CD4-positive, alpha-beta T cell treated with Interferon alpha-2 for 1 hour (primary cell): ENCODE results near the gene NEB.

Experiments used
- DNase-seq, 2 donors: peaks; one replicate each; pipeline ENCODE4 v3.0.0-alpha.2; 2020 to 2022

Gene NEB

GRCh38 chr2:151549191-151549590, 185.1 kb downstream of the NEB start:
- DNase-seq = no peak

DNA sequence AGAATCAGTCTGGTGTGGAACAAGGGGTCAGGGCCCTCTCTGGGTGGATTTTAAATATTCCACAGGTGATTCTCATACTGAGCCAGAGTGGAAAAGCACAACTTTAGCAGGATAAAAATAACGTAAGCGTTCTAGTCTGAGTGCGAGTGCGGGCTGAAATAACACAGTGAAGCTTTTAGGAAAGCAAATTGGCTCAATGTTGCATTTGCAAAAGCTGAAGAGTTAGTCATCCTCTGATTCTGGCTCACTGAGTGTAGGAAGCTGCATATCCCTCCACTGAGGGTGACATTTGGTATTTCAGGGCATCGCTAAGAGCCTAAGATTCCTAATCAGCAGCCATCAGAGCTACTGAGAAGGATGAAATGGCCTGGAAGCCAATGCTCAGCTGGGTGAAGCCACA, 189.8 kb downstream of the NEB start:
- DNase-seq = no peak

GRCh38 chr2:151543876-151544275, 190.4 kb downstream of the NEB start:
- DNase-seq = no peak

- no peak for DNase-seq
Measured at GRCh38 chr2:151534001-151534400, 200.3 kb downstream of the NEB start.

GRCh38 chr2:151533127-151533526, 201.1 kb downstream of the NEB start:
- no peak for DNase-seq

DNA sequence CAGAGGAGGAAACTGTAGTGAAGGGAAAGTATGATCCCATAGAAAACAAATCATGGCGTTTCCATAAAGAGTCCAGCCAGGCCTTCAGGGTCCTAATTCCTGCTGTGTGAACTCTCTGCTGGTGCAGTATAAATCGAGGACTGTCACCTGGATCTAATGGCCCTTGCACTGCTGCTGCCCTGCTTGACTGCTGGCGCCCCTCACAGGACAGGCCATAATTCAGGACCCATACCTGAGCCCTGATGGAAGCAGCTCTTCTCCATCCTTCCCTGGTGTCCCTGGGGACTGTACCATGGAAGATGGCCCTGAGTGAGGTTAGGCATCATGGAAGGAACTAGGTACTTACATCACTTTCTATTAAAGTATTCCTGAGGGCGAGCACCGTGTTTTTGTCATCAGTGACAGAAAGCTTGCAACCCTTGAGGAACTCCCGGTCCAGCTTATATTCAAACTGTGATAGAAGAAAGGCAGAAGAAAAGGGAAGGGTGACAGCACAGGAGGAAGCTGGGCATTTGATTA, 207.6 kb downstream of the NEB start:
- no peak for DNase-seq

- peak in 1 of 2 donors; percentile 18 for DNase-seq
Measured at GRCh38 chr2:151525821-151526373, 208.4 kb downstream of the NEB start.

- DNase-seq = no peak
Measured at GRCh38 chr2:151523850-151524249, 210.4 kb downstream of the NEB start.

- DNase-seq = no peak
Measured at GRCh38 chr2:151522556-151522955, 211.7 kb downstream of the NEB start.

- DNase-seq = no peak
Measured at GRCh38 chr2:151520976-151521375, 213.3 kb downstream of the NEB start.

DNA sequence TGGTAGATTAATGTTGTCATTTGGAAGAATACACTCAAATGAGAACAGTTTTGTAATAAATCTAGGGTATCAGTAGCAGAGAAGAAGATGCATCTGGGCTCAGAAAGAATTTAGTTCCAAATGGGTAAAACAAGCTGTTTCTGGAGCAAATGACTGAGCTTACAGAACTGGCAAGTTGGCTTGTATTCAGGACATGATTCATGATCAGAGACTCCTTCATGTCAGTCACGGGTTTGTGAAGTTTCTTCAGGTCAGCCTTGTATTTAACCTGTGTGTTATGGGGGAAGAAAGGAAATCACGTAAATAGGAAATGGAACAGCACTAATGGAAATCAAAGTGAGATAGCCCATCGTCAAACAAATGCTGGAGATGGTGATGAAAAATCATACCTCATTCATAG, 215.5 kb downstream of the NEB start:
- no peak for DNase-seq

DNA sequence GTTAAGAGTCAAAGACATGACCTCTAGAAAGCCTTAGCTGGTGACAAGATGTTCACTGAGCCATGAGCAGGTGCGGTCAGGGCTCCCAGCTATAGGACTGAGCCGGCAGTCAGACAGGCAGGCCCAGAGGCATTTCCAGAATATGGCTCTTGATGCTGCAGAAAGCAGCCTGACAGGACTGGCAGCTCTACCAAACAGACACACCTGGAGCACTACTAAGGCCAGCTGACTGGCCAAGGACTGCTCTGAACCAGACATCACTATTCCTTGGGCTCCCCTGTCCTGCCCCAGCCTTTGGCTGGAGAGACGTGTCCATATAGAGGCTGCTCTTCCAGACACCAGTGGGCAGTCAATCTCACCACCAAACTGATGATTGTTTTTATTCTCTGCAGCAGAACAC, 225.8 kb downstream of the NEB start:
- no peak for DNase-seq

- DNase-seq = no peak
Measured at GRCh38 chr2:151506170-151506569, 228.1 kb downstream of the NEB start.

DNA sequence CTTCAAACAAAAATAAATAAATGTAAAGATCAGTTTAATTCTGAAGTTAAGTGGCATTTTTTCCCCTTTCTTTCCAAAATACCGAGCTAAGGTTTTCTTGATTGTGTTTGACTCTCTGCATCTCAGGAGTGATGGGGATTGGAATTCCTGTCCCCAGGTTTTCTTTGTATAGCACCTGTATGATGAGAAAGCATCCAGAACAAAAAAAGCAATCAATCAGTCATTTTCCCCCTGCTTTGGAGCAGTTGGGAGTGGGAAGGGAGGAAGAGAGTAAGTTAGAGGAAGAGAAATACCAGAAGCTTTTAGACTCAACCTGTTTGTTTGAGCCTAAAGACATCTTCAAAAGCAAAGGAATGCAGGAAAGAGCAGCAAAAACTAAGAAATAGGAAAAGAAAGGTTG, 236.1 kb downstream of the NEB start:
- DNase-seq = no peak

GRCh38 chr2:151491496-151491895, 242.8 kb downstream of the NEB start:
- DNase-seq = no peak

- no peak for DNase-seq
Measured at GRCh38 chr2:151490276-151490675, 244.0 kb downstream of the NEB start.

- no peak for DNase-seq
Measured at GRCh38 chr2:151486053-151486452, 248.2 kb downstream of the NEB start.

DNA sequence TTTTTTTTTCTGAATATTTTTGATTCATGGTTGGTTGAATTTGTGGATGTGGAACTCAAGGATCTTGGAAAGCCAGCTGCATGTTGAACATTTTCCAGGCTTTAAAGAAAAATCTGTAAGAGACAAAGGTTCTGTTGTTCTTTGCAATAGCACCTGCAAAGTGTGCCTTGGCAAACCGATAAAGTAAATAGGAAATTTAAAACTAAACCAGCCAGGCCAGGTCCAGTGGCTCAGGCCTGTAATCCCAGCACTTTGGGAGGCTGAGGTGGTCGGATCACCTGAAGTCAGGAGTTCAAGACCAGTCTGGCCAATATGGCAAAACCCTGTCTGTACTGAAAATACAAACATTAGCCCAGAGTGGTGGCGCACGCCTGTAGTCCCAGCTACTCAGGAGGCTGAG, 250.2 kb downstream of the NEB start:
- DNase-seq = no peak

- no peak for DNase-seq
Measured at GRCh38 chr2:151483546-151483945, 250.7 kb downstream of the NEB start.

DNA sequence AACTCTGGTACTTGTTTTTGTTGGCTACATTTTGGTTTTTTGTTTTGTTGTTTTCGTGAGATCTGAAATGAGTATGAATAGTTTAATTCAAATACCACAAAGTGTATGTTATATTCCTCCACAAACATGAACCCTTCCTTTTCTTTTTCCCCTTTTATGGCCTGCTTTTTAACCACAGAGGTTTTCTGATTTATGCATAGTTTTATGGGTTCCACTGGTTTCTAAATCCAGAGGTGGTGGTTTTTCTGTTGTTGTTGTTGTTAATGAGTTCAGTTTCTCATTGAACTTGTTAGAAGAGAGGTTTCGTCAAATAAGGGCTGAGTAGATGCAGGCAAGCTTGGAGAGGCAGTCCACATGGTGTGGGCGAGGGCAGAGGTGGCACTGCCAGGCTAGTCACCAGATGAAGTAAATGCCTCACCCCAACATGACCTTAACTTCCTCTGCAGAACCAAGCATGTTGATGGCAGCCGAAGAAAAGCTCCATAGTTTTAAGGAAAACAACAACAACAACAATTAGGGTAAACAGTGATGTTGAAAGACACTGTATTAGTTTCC, 252.0 kb downstream of the NEB start:
- no peak for DNase-seq

DNA sequence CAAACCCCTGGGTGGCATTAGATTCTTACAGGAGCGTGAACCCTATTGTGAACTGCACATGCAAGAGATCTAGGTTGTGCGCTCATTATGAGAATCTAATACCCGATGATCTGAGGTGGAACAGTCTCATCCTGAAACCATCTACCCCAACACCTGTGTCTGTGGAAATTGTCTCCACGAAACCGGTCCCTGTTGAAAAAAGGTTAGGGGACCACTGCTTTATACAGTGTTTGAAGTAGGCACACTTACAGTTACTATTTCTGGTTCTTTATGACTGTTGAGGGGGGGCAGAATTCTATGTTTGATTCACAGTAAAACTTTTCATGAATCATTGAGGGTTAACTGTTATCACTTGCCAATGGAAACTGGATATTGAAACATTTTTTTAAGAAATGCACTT, 252.5 kb downstream of the NEB start:
- DNase-seq = no peak

DNA sequence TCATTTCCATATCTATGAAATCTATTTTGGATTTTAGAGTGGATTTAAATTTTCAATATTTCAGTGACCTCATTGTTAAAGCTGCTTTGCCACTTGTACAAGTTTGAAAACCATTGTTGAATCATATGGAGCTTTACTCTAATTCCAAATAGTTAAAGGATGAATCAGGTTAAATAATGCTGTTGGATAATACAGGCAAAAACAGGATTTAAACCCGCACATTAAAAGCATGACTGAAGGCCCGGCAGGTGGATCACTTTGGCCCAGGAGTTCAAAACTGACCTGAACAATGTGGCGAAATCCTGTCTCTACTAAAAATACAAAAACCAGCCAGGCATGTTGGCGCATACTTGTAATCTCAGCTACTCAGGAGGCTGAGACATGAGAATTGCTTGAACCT, 256.3 kb downstream of the NEB start:
- DNase-seq = no peak

DNA sequence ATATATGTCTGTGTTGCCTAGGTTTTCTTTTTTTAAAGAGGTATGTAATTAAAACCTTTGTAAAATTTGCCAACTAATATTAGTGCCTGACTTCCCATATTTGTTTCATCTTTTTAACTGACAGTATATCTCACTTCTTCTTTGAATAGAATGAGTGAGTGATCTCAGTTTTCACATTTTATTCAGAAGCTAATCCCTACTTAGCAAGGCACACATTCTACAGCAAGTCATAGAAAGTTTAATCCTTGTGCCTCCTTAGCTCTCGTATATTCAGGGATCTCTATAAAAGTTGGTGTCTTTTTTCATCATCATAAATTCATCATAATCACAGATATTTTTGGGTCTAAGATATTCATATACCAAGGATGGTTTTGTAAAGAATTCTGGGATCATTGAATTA, 258.0 kb downstream of the NEB start:
- no peak for DNase-seq

- DNase-seq = no peak
Measured at GRCh38 chr2:151475071-151475470, 259.2 kb downstream of the NEB start.

GRCh38 chr2:151472966-151473365, 261.3 kb downstream of the NEB start:
- DNase-seq = no peak
